HepG2 (cell line): Measurements from ENCODE around the gene ACAP2.

ENCODE experiments used
- GABPA ChIP-seq, 2 experiments: IDR thresholded peaks; 2 replicates each; pipeline ENCODE4 v1.6.1; 2011 to 2016; ENCODE audit warnings: low read depth in 2 of 2, low read length in 1 of 2, missing biosample characterization in 1 of 2, missing genetic modification characterization in 1 of 2
- NFYC ChIP-seq: IDR thresholded peaks from 2 replicates; pipeline ENCODE4 v1.6.1; 2016; ENCODE audit warnings: missing genetic modification reagents, missing compliant biosample characterization
- SP1 ChIP-seq, 2 experiments: fragments of 450-650 bp in 1 of 2; sonication (generic) in 1 of 2; formaldehyde crosslinking in 1 of 2; IDR thresholded peaks; 2 replicates each; pipeline versions ENCODE4 v1.4.0 to v1.6.1; 2016 to 2020; ENCODE audit warnings: missing genetic modification reagents in 1 of 2
- TGIF2 ChIP-seq: IDR thresholded peaks from 2 replicates; pipeline ENCODE4 v1.6.1; 2016; ENCODE audit warnings: control low read depth, missing compliant biosample characterization
- TF ChIP-seq, protein P1 (sequence below): sonication (generic); formaldehyde crosslinking; IDR thresholded peaks from one replicate; pipeline ENCODE4 v1.5.1; 2020; ENCODE audit warnings: mild to moderate bottlenecking, missing genetic modification reagents; ENCODE audit errors: not compliant biosample characterization
- TF ChIP-seq, protein P2 (sequence below): sonication (generic); formaldehyde crosslinking; IDR thresholded peaks from 2 replicates; pipeline ENCODE4 v1.5.0; 2020; ENCODE audit warnings: mild to moderate bottlenecking, missing genetic modification reagents, moderate library complexity
- TF ChIP-seq, protein P3 (sequence below): sonication (generic); formaldehyde crosslinking; IDR thresholded peaks from 2 replicates; pipeline ENCODE4 v1.4.0; 2020; ENCODE audit warnings: missing genetic modification reagents, borderline replicate concordance
- TF ChIP-seq, protein P4 (sequence below): sonication (generic); formaldehyde crosslinking; IDR thresholded peaks from 2 replicates; pipeline ENCODE4 v1.8.1; 2023; ENCODE audit warnings: missing genetic modification reagents, inconsistent platforms, borderline replicate concordance
- TF ChIP-seq, protein P5 (sequence below): sonication (generic); formaldehyde crosslinking; IDR thresholded peaks from 2 replicates; pipeline ENCODE4 v1.5.0; 2020; ENCODE audit warnings: mild to moderate bottlenecking, missing genetic modification reagents, borderline replicate concordance
- TF ChIP-seq, protein P6 (sequence below): IDR thresholded peaks from 2 replicates; pipeline ENCODE4 v1.6.1; 2012; ENCODE audit warnings: inconsistent platforms

DNA sequence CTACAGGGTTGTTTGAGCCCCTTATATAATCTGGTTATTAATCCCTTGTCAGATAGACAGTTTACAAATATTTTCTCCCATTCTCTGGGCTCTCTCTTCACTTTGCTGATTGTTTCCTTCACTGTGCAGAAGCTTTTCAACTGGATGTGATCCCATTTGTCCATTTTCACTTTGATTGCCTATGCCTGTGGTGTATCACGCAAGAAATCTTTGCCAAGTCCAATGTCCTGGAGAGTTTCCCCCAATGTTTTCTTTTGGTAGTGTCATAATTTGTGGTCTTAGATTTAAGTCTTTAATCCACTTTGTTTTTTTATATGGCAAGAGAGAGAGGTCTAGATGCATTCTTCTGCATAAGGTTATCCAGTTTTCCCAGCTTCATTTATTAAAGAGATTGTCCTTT, 212.6 kb downstream of the ACAP2 start:
- TF ChIP-seq, protein P1, sequence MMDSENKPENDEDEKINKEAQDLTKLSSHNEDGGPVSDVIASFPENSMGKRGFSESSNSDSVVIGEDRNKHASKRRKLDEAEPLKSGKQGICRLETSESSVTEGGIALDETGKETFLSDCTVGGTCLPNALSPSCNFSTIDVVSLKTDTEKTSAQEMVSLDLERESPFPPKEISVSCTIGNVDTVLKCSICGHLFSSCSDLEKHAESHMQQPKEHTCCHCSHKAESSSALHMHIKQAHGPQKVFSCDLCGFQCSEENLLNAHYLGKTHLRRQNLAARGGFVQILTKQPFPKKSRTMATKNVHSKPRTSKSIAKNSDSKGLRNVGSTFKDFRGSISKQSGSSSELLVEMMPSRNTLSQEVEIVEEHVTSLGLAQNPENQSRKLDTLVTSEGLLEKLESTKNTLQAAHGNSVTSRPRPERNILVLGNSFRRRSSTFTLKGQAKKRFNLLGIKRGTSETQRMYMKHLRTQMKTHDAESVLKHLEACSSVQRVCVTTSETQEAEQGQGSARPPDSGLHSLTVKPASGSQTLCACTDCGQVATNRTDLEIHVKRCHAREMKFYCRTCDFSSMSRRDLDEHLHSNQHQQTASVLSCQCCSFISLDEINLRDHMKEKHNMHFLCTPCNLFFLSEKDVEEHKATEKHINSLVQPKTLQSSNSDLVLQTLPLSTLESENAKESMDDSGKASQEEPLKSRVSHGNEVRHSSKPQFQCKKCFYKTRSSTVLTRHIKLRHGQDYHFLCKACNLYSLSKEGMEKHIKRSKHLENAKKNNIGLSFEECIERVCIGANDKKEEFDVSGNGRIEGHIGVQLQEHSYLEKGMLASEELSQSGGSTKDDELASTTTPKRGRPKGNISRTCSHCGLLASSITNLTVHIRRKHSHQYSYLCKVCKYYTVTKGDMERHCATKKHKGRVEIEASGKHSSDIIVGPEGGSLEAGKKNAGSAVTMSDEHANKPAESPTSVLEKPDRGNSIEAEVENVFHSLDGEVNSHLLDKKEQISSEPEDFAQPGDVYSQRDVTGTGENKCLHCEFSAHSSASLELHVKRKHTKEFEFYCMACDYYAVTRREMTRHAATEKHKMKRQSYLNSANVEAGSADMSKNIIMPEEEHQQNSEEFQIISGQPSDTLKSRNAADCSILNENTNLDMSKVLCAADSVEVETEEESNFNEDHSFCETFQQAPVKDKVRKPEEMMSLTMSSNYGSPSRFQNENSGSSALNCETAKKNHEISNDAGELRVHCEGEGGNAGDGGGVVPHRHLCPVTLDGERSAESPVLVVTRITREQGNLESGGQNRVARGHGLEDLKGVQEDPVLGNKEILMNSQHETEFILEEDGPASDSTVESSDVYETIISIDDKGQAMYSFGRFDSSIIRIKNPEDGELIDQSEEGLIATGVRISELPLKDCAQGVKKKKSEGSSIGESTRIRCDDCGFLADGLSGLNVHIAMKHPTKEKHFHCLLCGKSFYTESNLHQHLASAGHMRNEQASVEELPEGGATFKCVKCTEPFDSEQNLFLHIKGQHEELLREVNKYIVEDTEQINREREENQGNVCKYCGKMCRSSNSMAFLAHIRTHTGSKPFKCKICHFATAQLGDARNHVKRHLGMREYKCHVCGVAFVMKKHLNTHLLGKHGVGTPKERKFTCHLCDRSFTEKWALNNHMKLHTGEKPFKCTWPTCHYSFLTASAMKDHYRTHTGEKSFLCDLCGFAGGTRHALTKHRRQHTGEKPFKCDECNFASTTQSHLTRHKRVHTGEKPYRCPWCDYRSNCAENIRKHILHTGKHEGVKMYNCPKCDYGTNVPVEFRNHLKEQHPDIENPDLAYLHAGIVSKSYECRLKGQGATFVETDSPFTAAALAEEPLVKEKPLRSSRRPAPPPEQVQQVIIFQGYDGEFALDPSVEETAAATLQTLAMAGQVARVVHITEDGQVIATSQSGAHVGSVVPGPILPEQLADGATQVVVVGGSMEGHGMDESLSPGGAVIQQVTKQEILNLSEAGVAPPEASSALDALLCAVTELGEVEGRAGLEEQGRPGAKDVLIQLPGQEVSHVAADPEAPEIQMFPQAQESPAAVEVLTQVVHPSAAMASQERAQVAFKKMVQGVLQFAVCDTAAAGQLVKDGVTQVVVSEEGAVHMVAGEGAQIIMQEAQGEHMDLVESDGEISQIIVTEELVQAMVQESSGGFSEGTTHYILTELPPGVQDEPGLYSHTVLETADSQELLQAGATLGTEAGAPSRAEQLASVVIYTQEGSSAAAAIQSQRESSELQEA, result no peak
- TF ChIP-seq GABPA (IDR thresholded peaks at IDR 0.05; ENCODE audit: low read depth, low read length), result no peak
- no peak for TF ChIP-seq GABPA (CRISPR knock-in tag; IDR thresholded peaks at IDR 0.05; ENCODE audit: low read depth)
- no peak for TF ChIP-seq SP1 (IDR thresholded peaks at IDR 0.05)
- no peak for TF ChIP-seq SP1 (CRISPR knock-in tag; IDR thresholded peaks at IDR 0.05)
- TF ChIP-seq, protein P2, sequence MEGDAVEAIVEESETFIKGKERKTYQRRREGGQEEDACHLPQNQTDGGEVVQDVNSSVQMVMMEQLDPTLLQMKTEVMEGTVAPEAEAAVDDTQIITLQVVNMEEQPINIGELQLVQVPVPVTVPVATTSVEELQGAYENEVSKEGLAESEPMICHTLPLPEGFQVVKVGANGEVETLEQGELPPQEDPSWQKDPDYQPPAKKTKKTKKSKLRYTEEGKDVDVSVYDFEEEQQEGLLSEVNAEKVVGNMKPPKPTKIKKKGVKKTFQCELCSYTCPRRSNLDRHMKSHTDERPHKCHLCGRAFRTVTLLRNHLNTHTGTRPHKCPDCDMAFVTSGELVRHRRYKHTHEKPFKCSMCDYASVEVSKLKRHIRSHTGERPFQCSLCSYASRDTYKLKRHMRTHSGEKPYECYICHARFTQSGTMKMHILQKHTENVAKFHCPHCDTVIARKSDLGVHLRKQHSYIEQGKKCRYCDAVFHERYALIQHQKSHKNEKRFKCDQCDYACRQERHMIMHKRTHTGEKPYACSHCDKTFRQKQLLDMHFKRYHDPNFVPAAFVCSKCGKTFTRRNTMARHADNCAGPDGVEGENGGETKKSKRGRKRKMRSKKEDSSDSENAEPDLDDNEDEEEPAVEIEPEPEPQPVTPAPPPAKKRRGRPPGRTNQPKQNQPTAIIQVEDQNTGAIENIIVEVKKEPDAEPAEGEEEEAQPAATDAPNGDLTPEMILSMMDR, result no peak
- TF ChIP-seq, protein P3, sequence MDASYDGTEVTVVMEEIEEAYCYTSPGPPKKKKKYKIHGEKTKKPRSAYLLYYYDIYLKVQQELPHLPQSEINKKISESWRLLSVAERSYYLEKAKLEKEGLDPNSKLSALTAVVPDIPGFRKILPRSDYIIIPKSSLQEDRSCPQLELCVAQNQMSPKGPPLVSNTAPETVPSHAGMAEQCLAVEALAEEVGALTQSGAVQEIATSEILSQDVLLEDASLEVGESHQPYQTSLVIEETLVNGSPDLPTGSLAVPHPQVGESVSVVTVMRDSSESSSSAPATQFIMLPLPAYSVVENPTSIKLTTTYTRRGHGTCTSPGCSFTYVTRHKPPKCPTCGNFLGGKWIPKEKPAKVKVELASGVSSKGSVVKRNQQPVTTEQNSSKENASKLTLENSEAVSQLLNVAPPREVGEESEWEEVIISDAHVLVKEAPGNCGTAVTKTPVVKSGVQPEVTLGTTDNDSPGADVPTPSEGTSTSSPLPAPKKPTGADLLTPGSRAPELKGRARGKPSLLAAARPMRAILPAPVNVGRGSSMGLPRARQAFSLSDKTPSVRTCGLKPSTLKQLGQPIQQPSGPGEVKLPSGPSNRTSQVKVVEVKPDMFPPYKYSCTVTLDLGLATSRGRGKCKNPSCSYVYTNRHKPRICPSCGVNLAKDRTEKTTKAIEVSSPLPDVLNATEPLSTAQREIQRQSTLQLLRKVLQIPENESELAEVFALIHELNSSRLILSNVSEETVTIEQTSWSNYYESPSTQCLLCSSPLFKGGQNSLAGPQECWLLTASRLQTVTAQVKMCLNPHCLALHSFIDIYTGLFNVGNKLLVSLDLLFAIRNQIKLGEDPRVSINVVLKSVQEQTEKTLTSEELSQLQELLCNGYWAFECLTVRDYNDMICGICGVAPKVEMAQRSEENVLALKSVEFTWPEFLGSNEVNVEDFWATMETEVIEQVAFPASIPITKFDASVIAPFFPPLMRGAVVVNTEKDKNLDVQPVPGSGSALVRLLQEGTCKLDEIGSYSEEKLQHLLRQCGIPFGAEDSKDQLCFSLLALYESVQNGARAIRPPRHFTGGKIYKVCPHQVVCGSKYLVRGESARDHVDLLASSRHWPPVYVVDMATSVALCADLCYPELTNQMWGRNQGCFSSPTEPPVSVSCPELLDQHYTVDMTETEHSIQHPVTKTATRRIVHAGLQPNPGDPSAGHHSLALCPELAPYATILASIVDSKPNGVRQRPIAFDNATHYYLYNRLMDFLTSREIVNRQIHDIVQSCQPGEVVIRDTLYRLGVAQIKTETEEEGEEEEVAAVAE (CRISPR knock-in tag), result no peak
- TF ChIP-seq, protein P4, sequence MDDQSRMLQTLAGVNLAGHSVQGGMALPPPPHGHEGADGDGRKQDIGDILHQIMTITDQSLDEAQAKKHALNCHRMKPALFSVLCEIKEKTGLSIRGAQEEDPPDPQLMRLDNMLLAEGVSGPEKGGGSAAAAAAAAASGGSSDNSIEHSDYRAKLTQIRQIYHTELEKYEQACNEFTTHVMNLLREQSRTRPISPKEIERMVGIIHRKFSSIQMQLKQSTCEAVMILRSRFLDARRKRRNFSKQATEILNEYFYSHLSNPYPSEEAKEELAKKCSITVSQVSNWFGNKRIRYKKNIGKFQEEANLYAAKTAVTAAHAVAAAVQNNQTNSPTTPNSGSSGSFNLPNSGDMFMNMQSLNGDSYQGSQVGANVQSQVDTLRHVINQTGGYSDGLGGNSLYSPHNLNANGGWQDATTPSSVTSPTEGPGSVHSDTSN, result no peak
- TF ChIP-seq, protein P5, sequence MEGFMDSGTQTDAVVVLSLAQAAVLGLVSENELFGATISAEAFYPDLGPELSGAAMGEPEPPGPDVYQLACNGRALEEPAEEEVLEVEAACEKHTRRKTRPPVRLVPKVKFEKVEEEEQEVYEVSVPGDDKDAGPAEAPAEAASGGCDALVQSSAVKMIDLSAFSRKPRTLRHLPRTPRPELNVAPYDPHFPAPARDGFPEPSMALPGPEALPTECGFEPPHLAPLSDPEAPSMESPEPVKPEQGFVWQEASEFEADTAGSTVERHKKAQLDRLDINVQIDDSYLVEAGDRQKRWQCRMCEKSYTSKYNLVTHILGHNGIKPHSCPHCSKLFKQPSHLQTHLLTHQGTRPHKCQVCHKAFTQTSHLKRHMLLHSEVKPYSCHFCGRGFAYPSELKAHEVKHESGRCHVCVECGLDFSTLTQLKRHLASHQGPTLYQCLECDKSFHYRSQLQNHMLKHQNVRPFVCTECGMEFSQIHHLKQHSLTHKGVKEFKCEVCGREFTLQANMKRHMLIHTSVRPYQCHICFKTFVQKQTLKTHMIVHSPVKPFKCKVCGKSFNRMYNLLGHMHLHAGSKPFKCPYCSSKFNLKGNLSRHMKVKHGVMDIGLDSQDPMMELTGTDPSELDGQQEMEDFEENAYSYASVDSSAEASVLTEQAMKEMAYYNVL (CRISPR knock-in tag), result no peak
- TF ChIP-seq, protein P6, sequence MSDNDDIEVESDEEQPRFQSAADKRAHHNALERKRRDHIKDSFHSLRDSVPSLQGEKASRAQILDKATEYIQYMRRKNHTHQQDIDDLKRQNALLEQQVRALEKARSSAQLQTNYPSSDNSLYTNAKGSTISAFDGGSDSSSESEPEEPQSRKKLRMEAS, result no peak
- no peak for TF ChIP-seq TGIF2 (CRISPR knock-in tag)
- no peak for TF ChIP-seq NFYC (CRISPR knock-in tag)
